CD4-positive, CD25-positive, alpha-beta regulatory T cell (primary cell): Measurements from ENCODE around the gene CEACAM18. TPM values are rescaled to one million over a fixed set of nuclear protein-coding genes. Genes with fewer than 3 reads are reported as not detected.

Source experiments
- ATAC-seq, 2 donors: fragments of 150-1000 bp; cut with Tn5 transposase; one replicate each; pipeline ENCODE4 v1.10.0; 2021; ENCODE audit warnings: low read depth in 2 of 2, moderate number of reproducible peaks in 2 of 2, moderate library complexity in 1 of 2
- DNase-seq, 3 donors: peaks; one replicate each; pipeline versions ENCODE4 v3.0.0 to v3.0.0-alpha.2; 2012 to 2022; ENCODE audit warnings: mixed read lengths in 1 of 3
- H3K27ac ChIP-seq: one replicate; pipeline ENCODE4 v1.7.0; 2013; ENCODE audit warnings: mild to moderate bottlenecking, low read length; ENCODE audit not compliant: insufficient read depth, poor library complexity, severe bottlenecking
- H3K27me3 ChIP-seq: one replicate; pipeline ENCODE4 v1.7.0; 2013; ENCODE audit warnings: low read length; ENCODE audit not compliant: control insufficient read depth, insufficient read depth
- H3K36me3 ChIP-seq: one replicate; pipeline ENCODE4 v1.7.0; 2013; ENCODE audit warnings: mild to moderate bottlenecking, low read length, moderate library complexity; ENCODE audit not compliant: control insufficient read depth, insufficient read depth
- H3K4me1 ChIP-seq: 2 replicates; pipeline ENCODE4 v1.7.0; 2013; ENCODE audit warnings: mild to moderate bottlenecking, low read length; ENCODE audit not compliant: insufficient read depth, control insufficient read depth, poor library complexity, severe bottlenecking
- H3K4me3 ChIP-seq: one replicate; pipeline ENCODE4 v1.7.0; 2013; ENCODE audit warnings: low read depth, mild to moderate bottlenecking, low read length, moderate library complexity
- H3K9me3 ChIP-seq, 2 experiments: 1 replicate in 1 of 2; 2 replicates in 1 of 2; pipeline ENCODE4 v1.7.0; 2013; ENCODE audit warnings: low read length in 2 of 2, mild to moderate bottlenecking in 1 of 2, moderate library complexity in 1 of 2; ENCODE audit not compliant: control insufficient read depth in 2 of 2
- H3K27ac Mint-ChIP-seq, 3 donors: one replicate each; pipeline ENCODE4 v1.8.0; 2020 to 2022; ENCODE audit warnings: mild to moderate bottlenecking in 3 of 3, mixed read lengths in 3 of 3, moderate library complexity in 2 of 3
- H3K27me3 Mint-ChIP-seq: one replicate; pipeline ENCODE4 v1.8.0; 2022; ENCODE audit warnings: mild to moderate bottlenecking, mixed read lengths
- H3K36me3 Mint-ChIP-seq: one replicate; pipeline ENCODE4 v1.8.0; 2020; ENCODE audit warnings: mixed read lengths
- H3K4me1 Mint-ChIP-seq, 4 donors: one replicate each; pipeline ENCODE4 v1.8.0; 2020 to 2022; ENCODE audit warnings: mixed read lengths in 4 of 4, mild to moderate bottlenecking in 1 of 4
- H3K4me3 Mint-ChIP-seq, 4 donors: one replicate each; pipeline ENCODE4 v1.8.0; 2020 to 2022; ENCODE audit warnings: mild to moderate bottlenecking in 4 of 4, mixed read lengths in 4 of 4, moderate library complexity in 3 of 4
- H3K9me3 Mint-ChIP-seq, 7 donors: one replicate each; pipeline ENCODE4 v1.8.0; 2020 to 2022; ENCODE audit warnings: mixed read lengths in 7 of 7, mild to moderate bottlenecking in 3 of 7, moderate library complexity in 2 of 7
- polyA plus RNA-seq, 4 donors: library from polyadenylated mRNA; unstranded; fragments of 300-500 nt; fragmentation: Illumina TruSeq; gene quantifications; one replicate each; pipeline ENCODE4 v1.2.3, GENCODE V29; 2021
- total RNA-seq: library from RNA; stranded (reverse); gene quantifications from one replicate; pipeline ENCODE4 v1.2.3, GENCODE V29; 2022

Gene CEACAM18
- total and polyA plus RNA-seq, 5 donors from 2014 or later, result not detected

GRCh38 chr19:51524666-51525264 lies 46.4 kb downstream of the CEACAM18 start:
- Histone ChIP-seq H3K4me1 (no peaks in the 10 kb centered on the region), H3K36me3 (no peaks in the 10 kb centered on the region), H3K9me3 (no peaks in the 10 kb centered on the region), H3K27ac (no peak overlapping the region), H3K4me3 (no peak overlapping the region), H3K27me3 (peaks cover 1% of the 10 kb centered on the region)
- ATAC-seq, result no peak
- no peak for DNase-seq
- H3K36me3 Mint-ChIP-seq, result no peaks in the 10 kb centered on the region
- H3K27ac Mint-ChIP-seq, result no peak overlapping the region
- H3K4me3 Mint-ChIP-seq, result no peak overlapping the region
- peaks cover 0 to 7% (median 0%) of the 10 kb centered on the region in 4 donors for H3K4me1 Mint-ChIP-seq
- peaks cover 4% of the 10 kb centered on the region for H3K27me3 Mint-ChIP-seq
- peaks cover 0 to 4% (median 0%) of the 10 kb centered on the region in 7 donors for H3K9me3 Mint-ChIP-seq

GRCh38 chr19:51525651-51526050 lies 47.3 kb downstream of the CEACAM18 start:
- peaks cover 0 to 4% (median 0%) of the 10 kb centered on the region in 7 donors for H3K9me3 Mint-ChIP-seq
- no peak for DNase-seq
- ATAC-seq, result no peak
- no peaks in the 10 kb centered on the region for H3K27me3 ChIP-seq
- H3K27me3 Mint-ChIP-seq, result peaks cover 4% of the 10 kb centered on the region
- peaks cover 0 to 7% (median 0%) of the 10 kb centered on the region in 4 donors for H3K4me1 Mint-ChIP-seq
- H3K9me3 ChIP-seq, result no peaks in the 10 kb centered on the region
- H3K4me3 ChIP-seq, result no peak overlapping the region
- no peaks in the 10 kb centered on the region for H3K36me3 Mint-ChIP-seq
- no peaks in the 10 kb centered on the region for H3K4me1 ChIP-seq
- H3K27ac Mint-ChIP-seq, result no peak overlapping the region
- no peak overlapping the region for H3K27ac ChIP-seq
- no peak overlapping the region for H3K4me3 Mint-ChIP-seq
- no peaks in the 10 kb centered on the region for H3K36me3 ChIP-seq

- no peaks in the 10 kb centered on the region for H3K9me3 ChIP-seq
- no peak overlapping the region for H3K27ac ChIP-seq
- ATAC-seq, result no peak
- no peaks in the 10 kb centered on the region for H3K4me1 ChIP-seq
- no peak overlapping the region for H3K27ac Mint-ChIP-seq
- no peak overlapping the region for H3K4me3 ChIP-seq
- peaks cover 0 to 4% (median 0%) of the 10 kb centered on the region in 7 donors for H3K9me3 Mint-ChIP-seq
- no peaks in the 10 kb centered on the region for H3K27me3 ChIP-seq
- no peak for DNase-seq
- H3K27me3 Mint-ChIP-seq, result peaks cover 15% of the 10 kb centered on the region
- no peaks in the 10 kb centered on the region for H3K36me3 ChIP-seq
- H3K36me3 Mint-ChIP-seq, result no peaks in the 10 kb centered on the region
- no peak overlapping the region for H3K4me3 Mint-ChIP-seq
- no peaks in the 10 kb centered on the region for H3K4me1 Mint-ChIP-seq
Observed at GRCh38 chr19:51529301-51529700, 51.0 kb downstream of the CEACAM18 start.

GRCh38 chr19:51530616-51531015 lies 52.3 kb downstream of the CEACAM18 start:
- DNase-seq (no peak), ATAC-seq (no peak)
- no peak overlapping the region for H3K27ac ChIP-seq
- no peaks in the 10 kb centered on the region for H3K36me3 ChIP-seq
- H3K27me3 Mint-ChIP-seq, result peaks cover 15% of the 10 kb centered on the region
- H3K36me3 Mint-ChIP-seq, result no peaks in the 10 kb centered on the region
- H3K4me3 Mint-ChIP-seq, result no peak overlapping the region
- peaks cover 0 to 7% (median 3%) of the 10 kb centered on the region in 7 donors for H3K9me3 Mint-ChIP-seq
- no peak overlapping the region for H3K27ac Mint-ChIP-seq
- H3K9me3 ChIP-seq, result no peaks in the 10 kb centered on the region
- no peaks in the 10 kb centered on the region for H3K4me1 ChIP-seq
- no peaks in the 10 kb centered on the region for H3K27me3 ChIP-seq
- H3K4me1 Mint-ChIP-seq, result no peaks in the 10 kb centered on the region
- no peak overlapping the region for H3K4me3 ChIP-seq

GRCh38 chr19:51531349-51532315 lies 53.3 kb downstream of the CEACAM18 start, which contains the start of gene SIGLEC6:
Gene SIGLEC6 (minus strand): TSS chr19:51531670. CDS start chr19:51531648, 22 bp downstream.
- no peaks in the 10 kb centered on the region for H3K4me1 Mint-ChIP-seq
- Histone ChIP-seq H3K9me3 (no peaks in the 10 kb centered on the region), H3K4me3 (no peak within 1 kb of the TSS), H3K4me1 (no peaks in the 10 kb centered on the region), H3K36me3 (no peaks in the 10 kb centered on the region), H3K27me3 (no peaks in the 10 kb centered on the region), H3K27ac (no peak within 1 kb of the TSS)
- H3K9me3 Mint-ChIP-seq, result peaks cover 0 to 12% (median 5%) of the 10 kb centered on the region in 7 donors
- no peaks in the 10 kb centered on the region for H3K36me3 Mint-ChIP-seq
- H3K27ac Mint-ChIP-seq, result no peak within 1 kb of the TSS
- peaks cover 21% of the 10 kb centered on the region for H3K27me3 Mint-ChIP-seq
- no peak within 1 kb of the TSS for H3K4me3 Mint-ChIP-seq
- DNase-seq (peak in 1 of 3 donors; percentile 4), ATAC-seq (peak; percentile 50 to 70)

- no peaks in the 10 kb centered on the region for H3K4me1 Mint-ChIP-seq
- H3K4me3 Mint-ChIP-seq, result no peak overlapping the region
- H3K9me3 ChIP-seq, result no peaks in the 10 kb centered on the region
- H3K4me1 ChIP-seq, result no peaks in the 10 kb centered on the region
- H3K27ac ChIP-seq, result no peak overlapping the region
- H3K27ac Mint-ChIP-seq, result no peak overlapping the region
- no peaks in the 10 kb centered on the region for H3K36me3 ChIP-seq
- H3K27me3 Mint-ChIP-seq, result peaks cover 33% of the 10 kb centered on the region
- H3K27me3 ChIP-seq, result peaks cover 3% of the 10 kb centered on the region
- DNase-seq, result no peak
- no peaks in the 10 kb centered on the region for H3K36me3 Mint-ChIP-seq
- ATAC-seq, result no peak
- H3K9me3 Mint-ChIP-seq, result peaks cover 0 to 13% (median 5%) of the 10 kb centered on the region in 7 donors
- no peak overlapping the region for H3K4me3 ChIP-seq
Observed at GRCh38 chr19:51535535-51535934, 57.2 kb downstream of the CEACAM18 start.

GRCh38 chr19:51539821-51540366 lies 61.6 kb downstream of the CEACAM18 start:
- peaks cover 22% of the 10 kb centered on the region for H3K27me3 Mint-ChIP-seq
- Histone ChIP-seq H3K4me3 (no peak overlapping the region), H3K4me1 (no peaks in the 10 kb centered on the region), H3K27ac (no peak overlapping the region), H3K36me3 (no peaks in the 10 kb centered on the region), H3K27me3 (peaks cover 3% of the 10 kb centered on the region), H3K9me3 (no peaks in the 10 kb centered on the region)
- ATAC-seq, result no peak
- H3K9me3 Mint-ChIP-seq, result peaks cover 0 to 13% (median 5%) of the 10 kb centered on the region in 7 donors
- H3K4me1 Mint-ChIP-seq, result no peaks in the 10 kb centered on the region
- no peaks in the 10 kb centered on the region for H3K36me3 Mint-ChIP-seq
- no peak overlapping the region for H3K27ac Mint-ChIP-seq
- no peak overlapping the region for H3K4me3 Mint-ChIP-seq
- DNase-seq, result no peak
